ENCODE results near the gene GTF2IRD1.

The GTF2IRD1 gene

DNA sequence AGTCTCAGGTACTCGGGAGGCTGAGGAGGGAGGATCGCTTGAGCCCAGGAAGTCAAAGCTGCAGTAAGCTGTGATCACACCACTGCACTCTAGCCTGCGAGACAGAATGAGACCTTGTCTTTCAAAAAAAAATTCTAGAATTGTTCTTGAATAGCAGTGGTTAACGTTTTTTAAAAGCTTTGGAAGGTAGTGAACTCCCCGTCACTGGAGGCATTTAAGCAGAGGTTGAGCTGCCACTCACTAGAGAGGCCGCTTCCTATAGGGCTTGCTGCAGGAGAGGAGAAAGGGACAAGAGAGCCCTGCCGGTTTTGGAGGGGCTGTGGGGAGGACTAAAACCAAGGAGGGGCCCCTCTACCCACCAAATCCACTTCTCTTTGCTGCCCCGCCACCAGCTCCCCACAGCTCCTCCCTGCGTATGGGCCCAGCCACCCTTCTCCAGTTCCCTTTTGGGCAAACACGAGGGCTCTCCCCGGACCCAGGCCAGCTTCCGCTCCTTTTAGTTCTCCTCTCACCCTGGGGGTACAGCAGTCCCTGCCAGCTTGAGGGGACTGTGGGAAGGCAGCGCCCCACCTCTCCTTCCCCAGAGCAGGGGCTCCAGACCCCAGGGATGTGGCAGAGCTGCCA lies 116.9 kb downstream of the GTF2IRD1 start:
- DNase-seq = no peak

DNA sequence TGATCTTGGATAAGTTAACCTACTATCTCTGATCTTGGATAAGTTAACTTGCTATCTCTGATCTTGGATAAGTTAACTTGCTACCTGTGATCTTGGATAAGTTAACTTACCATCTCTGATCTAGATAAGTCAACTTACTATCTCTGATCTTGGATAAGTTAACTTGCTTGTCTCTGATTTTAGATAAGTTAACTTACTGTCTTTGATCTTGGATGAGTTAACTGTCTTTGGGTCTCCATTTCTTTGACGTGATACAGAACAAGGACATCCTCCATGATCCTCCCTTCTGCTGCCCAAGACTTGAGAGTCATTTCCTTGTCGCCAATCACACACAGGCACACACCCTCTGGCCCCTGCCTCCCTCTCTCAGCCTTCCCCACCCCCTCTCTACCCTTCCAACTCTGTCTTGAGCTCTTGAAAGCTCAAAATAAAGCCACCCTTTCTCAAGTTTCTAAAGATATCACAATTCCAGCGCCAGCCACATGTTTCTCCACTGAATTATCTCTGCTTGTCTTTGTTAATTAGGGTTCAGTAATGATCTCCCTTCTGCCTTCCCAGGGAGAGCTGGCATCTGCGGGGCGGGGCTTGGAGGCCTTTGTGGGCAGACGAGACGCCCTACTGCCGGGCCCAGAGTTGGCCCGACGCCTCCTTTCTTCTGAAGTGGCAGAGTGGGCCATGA lies 118.7 kb downstream of the GTF2IRD1 start:
- DNase-seq = no peak

DNA sequence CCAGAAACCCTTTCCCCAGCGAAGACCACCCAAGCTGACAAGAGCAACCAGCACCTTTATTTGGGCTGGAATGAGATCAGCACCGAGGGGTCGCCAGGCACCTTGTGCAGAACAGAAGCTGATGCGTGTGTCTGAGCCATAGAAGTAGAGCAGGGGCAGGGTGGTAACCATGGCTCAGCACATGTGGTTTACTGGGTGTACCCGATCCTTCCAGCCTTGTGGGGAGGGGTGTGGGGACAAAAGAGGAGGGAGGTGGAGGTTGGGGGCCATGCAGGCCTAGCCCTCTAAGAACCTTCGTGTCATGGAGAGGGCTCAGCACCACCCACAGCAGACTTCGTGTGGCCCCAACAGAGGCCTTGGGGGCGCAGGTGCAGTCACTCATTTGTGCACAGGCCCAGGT lies 119.8 kb downstream of the GTF2IRD1 start:
- no peak for DNase-seq

DNA sequence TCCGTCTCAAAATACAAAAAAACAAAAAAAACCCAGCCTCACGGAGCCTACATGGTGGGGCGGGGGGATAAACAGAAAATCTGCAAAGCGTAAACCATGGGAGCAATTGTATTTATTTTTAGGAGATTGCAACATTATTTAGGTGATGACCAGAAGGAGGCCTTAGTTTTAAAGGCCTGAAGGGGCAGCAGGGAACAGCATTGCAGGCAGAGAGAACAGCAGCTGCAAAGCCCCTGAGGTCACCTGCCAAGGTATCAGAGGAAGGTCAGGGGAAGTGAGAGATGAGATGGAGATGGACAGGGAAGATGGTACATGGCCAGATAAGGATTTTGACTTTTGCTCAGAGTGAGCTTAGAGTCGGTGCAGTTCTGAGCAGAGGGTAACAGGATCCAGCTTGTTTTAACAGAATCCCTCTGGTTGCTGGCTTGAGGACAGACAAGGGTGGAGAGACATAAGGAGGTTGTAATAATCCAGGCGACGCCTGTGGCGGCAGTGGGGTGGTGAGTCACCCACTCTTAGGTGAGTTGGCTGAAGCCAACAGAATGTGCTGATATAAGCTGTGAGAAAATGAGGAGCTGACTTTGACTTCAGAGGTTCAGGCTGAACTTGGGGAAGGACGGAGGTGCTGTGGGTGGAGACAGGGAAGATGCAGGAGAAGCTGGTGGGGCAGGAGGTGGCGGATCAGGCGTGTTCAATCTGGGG lies 121.5 kb downstream of the GTF2IRD1 start:
- no peak for DNase-seq

DNA sequence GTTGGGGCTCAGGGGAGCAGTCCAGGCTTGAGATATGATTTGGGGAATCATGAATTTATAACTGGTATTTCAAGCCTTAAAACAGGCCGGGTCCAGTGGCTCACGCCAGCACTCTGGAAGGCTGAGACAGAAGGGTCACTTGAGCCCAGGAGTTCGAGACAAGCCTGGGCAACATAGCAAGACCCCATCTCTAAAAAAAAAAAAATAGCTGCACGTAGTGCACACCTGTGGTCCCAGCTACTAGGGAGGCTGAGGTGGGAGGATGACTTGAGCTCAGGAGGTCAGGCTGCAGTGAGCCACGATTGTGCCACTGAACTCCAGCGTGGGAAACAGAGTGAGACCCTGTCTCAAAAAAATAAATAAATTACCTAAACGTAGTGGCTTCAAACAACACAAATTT lies 122.1 kb downstream of the GTF2IRD1 start:
- no peak for DNase-seq

DNA sequence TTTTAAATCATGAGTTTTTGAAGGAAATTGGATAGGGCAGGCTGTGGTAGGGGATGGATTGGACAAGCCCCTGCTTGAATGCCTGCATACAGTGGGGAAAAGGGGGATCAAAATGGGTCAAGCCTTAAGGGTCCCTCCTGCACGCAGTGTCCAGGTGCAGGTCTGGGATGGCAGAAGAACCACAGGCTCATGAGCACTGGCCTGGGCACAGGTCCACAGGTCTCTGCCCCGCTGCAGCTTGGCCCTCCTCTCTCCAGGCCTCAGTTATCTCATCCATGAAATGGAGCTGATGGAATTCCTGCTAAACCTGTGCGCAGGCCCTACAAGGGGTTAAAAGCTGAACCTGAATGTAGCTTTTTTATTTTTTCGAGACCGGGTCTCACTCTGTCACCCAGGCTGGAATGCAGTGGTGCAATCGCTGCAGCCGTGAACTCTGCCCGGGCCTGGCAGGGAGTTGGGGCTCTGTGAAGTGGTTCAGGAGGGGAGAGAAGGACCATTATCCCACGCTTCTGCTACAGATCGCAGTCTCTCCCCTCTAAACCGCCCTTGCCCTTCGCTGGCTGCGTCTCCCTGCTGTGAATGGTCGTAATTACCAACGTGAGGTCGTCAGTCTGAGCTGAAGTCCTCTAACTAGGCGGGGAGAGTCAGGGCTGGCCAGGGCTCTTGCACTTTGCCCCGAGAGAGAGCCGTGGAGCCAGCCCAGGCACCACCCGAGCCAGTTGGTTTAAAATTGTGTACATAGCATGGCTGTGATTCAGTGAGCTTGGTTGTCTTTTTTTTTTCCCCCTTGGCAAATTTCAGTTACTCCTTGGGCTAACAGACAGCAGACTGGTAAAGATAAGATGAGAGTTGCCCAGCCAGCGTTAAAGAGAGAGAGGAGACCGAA lies 126.3 kb downstream of the GTF2IRD1 start:
- DNase-seq = no peak

DNA sequence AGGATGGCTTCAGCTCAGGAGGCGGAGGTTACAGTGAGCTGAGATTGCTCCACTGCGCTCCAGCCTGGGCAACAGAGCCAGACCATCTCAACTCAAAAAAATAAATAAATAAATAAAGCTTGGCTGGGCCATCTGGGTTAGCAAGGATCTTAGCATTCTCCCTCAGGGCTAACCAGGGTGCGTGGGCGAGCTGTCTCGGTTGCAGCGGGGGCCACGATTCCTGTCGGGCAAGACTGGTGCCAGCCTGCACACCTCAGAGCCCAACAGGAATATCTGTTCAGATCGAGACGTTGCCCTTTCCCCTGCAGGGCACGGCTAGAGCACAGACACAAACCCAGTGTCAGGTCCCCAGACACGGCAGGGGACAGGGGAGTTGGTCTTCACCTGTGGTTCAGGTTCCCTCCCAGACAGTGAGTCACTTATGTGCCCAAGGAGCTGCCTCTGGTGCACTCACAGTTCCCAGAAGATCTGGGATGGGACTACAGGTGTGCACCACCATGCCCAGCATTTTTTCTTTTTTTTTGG lies 128.3 kb downstream of the GTF2IRD1 start:
- DNase-seq = no peak

DNA sequence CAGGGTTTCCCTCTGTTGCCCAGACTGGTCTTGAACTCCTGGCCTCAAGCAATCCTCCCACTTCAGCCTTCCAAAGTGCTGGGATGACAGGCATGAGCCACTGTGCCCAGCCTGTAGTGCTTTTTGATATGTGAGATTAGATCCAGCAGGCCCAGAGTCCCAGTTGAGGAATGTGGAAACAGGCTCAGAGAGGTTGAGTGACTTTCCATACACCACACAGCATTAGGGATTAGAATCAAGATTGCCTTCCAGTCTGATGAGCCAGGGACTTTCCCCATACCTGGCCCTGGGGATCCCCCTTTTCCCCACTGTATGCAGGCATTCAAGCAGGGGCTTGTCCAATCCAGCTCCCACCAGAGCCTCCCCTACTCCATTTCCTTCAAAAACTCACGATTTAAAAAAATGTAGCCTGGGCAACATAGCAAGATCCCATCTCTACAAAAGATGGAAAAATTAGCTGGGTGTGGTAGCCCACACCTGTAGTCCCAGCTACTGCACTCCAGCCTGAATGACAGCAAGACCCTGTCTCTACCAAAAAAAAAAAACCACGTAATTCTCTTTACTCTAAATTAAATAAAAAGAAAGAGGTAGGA lies 128.8 kb downstream of the GTF2IRD1 start:
- DNase-seq = no peak

DNA sequence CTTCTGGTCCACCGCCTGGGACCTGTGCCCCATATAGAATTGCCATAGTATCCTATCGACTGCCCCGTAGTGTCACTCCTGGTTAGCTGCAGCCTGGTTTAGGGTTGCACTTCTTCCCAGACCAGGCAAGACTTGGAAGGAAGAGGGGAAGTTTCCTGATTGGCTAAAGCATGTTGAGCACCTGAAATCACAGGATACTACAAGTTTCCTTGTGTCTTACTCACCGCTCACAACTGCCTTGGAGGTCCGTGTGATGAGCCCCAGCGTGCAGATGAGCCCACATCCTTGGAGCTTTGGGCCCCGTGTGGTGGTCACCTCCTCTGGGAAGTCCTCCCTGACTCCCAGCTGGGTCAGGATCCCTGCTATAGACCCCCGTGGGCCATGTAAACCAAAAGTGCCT lies 129.9 kb downstream of the GTF2IRD1 start:
- DNase-seq = no peak

DNA sequence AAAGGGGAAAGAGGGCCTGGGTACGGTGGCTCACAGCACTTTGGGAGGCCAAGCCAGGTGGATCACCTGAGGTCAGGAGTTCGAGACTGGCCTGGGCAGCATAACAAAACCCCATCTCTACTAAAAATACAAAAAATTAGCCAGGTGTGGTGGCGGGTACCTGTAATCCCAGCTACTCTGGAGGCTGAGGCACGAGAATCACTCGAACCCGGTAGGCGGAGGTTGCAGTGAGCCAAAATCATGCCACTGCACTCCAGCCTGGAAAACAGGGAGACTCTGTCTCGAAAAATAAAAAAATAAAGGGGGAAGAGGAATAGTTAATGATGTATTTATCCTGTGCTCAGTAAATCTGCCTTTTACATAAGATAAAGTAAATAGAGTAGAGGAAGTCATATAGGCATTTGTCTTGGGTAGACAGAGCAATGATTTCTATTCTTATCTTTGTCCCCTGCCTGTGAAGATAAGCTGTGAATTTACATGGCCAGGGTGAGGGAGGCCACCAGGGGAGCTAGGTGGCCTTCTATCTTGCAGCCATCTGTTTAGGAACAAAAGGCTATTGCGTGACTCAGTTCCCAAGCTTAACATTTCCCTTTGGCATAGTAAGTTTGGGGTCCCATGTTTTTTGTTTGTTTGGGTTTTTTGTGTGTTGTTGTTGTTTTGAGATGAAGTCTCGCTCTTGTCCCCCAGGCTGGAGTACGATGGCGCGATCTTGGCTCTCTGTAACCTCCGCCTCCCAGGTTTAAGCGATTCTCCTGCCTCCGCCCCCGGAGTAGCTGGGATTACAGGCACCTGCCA lies 130.7 kb downstream of the GTF2IRD1 start:
- no peak for DNase-seq

DNA sequence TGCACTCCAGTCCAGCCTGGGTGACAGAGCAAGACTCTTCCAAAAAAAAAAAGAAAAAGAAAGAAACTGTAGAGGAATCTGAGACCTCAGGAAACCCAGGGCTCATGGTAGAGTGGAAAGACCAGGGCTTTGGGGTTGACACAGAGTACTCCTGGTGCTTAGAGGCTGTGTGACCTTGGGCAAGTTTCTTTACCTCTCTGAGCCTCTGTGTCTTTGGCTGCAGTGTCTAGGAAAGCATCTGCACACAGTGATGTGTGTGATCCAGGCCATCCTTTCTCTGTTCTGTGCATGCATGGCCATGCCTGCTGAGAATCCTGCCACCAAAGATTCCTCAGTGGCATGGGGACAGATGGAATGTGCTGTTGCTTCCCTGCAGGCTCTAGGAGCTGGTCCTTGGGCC lies 132.1 kb downstream of the GTF2IRD1 start:
- DNase-seq = no peak

DNA sequence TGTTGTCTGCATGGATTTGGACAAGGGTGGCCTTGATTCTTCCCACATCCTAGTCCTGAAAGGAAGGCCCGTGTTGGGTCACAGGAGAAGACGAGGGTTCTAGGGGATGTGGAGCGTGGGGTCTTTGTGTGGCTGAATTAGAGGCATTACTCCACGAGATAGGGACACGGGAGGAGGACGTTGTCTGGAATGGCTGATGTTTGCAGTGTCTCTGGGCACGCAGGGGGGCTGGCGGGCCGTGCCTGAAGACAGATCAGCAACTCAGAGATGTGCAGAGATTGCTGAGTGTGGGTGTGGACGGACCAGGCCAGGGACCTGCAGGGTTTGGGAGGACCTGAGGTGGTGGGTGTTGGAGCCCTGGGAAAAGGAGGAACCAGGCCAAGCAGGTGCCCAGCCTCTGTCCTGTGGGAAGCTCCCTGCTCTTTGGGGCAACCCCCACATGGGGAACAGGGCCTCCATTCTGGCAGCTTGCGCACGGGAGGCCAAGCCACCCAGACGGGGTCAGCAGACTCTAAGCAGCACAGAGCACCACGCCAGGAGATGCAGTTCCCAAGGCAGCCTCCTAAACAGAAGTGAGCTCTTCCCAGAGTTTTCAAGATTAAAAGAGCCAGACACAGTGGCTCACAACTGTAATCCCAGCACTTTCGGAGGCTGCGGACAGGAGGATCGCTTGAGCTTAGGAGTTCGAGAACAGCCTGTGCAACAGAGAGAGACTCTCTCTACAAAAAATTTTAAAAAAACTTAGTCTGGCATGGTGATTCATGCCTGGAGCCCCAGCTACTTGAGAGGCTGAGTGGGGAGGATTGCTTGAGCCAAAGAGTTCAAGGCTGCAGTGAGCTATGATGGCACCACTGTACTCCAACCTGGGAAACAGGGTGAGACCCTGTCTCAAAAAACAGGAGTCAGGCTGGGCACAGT lies 132.8 kb downstream of the GTF2IRD1 start:
- DNase-seq = no peak

DNA sequence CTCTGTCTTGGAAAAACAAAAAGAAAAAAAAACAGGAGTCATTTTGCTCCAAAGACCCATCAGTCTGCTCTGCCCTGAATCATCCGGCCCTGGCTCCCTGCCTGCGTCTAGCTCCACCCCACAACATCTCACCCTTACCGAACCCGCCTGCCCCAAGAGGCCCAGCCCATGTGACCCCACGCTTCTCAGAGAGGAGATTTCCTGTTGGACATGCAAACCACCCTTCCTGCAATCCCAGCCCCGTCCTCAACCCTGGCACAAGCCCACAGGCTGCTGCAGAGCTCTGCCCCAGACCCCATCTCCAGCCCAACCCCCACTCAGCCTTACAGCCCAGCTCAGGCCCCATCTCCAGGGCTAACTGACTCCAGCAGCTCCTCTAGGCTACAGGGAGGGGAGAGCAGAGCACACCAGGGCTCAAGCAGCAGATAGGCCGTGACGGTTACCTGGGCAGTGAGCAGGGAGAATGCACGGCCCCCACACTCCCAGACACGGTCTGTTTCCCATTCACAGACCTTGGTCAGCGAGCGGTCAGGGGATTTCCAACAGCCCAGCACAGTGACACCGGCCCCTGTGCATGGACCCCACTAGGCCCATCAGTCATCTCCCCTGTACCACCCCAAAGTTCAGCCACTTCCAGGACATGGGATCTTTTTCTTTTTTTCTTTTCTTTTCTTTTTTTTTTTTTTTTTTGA lies 133.9 kb downstream of the GTF2IRD1 start:
- no peak for DNase-seq

DNA sequence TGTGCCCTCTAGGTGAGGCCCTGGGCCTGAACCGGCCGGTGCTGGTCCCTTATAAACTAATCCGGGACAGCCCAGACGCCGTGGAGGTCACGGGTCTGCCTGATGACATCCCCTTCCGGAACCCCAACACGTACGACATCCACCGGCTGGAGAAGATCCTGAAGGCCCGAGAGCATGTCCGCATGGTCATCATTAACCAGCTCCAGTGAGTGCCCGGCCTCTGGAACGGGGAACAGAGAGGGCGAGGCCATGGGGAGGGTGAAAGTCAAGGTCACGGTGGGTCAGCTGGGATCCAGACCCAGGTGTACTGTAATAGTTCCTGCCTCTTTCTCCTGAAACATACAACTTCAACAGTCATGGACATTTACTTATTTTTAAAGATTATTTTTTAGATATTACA lies 137.1 kb downstream of the GTF2IRD1 start:
- no peak for DNase-seq

DNA sequence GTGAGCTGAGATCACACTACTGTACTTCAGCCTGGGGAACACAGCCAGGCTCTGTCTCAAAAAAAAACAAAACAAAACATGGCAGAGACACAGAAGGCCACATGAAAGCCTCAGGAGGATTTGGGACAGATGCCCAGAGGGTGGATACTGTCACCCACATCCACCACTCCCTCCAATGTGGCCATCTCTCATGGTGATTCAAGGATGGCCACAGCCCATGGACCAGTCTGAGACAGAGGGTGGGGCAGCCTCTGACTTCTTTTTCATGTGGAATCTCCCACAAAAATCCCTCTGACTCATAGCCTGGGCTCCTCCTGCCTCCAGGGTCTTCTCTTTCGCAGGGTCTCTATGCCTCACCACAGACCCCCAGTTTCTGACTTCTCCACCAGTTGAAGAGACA lies 144.9 kb downstream of the GTF2IRD1 start:
- DNase-seq = no peak

DNA sequence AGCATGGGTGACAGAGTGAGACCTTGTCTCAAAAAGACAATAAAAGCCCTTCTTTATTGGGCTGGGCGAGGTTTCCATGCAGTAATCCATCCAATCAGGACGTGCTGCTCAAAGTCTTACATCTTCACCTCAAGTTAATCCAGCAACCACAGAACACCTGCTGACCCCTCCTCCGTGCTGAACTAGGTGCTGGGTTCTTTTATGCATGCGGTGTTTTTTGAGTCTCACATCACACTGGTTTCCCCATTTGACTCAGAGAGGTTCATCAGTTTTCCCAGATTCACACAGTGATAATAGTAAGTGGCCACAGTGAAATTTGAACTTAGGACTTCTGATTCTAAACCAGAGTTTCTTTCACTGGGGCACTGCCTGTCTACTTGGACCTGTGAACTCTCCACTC lies 145.5 kb downstream of the GTF2IRD1 start:
- DNase-seq = no peak

DNA sequence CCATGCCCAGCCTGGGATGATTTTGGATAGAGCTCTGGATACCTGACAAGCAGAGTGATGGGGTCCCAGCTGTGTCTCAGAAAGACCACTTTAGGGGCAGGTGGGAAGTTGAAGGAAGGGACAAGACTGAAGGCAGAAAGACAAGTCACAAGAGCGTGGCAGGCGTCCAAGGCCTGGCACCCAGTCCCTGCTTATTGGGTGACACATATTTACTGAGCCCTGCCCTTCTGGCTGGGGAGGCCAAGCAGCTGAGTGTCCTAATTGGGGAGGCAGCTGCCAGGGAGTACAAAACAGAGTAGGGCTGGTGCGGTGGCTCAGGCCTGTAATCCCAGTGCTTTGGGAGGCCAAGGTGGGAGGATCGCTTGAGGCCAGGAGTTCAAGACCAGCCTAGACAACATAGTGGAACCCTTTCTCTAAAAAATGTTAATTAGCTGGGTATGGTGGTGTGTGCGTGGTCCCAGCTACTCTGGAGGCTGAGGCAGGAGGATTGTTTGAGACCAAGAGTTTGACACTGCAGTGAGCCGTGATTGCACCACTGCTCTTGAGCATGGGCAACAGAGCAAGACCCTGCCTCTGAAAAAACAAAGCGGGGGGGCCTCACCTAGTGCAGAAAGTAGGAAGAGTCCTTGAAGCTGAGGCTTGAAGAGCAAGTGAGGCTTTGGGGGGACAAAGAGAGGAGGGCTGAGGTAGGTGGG lies 150.8 kb downstream of the GTF2IRD1 start:
- no peak for DNase-seq

DNA sequence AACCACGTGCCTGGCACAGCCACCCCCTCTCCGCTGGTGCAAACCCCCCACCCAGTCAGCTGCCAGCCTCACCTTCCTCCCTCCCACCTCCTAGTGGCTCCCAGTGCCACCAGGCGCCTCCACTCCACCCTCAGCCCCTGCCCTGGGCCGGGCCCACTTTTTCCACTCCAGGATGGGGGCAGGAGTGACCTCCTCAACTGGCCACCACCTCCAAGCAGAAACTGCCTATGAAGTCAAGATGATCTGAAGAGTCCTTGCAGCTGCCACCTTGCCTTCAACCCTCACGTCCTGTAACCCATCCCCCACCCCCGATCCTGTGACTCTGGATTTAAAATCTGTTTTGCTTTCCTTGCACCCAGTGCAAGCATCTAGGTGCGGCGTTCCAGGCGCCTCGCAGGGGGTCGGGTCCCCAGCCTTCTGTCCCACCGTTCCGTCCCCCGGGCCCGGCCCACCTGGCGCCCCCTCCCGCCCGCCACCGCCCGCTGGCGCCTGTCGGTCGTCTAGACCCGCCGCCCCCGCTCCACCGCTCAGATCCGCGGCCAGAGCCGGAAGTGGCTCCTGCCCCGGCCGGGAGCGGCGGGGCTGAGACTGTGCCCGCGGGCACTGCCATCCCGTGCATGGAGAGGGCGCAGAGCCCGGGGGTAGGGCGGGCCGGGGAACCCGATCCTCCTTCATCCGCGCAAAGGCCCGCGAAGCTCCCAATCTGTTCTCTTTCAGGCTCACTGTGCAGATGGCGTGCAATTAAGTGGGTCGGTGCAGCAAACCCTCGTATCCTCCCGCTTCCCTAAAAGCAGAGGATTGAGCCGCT lies 152.6 kb downstream of the GTF2IRD1 start:
- peak; percentile 25 for DNase-seq
